Mucosa of stomach (tissue), 1 donor: ENCODE measurements around the gene PARD6B.
"Not testable (repeated sequence)": the region's sequence is repeated elsewhere in the genome, so short reads cannot be mapped to it uniquely, and the experiment has no call there.

Experiments used
- H3K27me3 ChIP-seq: one replicate; pipeline ENCODE4 v1.7.0; 2013; ENCODE audit warnings: mild to moderate bottlenecking, low read length; ENCODE audit not compliant: control insufficient read depth, insufficient read depth
- H3K36me3 ChIP-seq: one replicate; pipeline ENCODE4 v1.7.0; 2013; ENCODE audit warnings: low read length; ENCODE audit not compliant: control insufficient read depth, insufficient read depth
- H3K4me1 ChIP-seq: one replicate; pipeline ENCODE4 v1.7.0; 2013; ENCODE audit warnings: mild to moderate bottlenecking, low read length; ENCODE audit not compliant: control insufficient read depth, insufficient read depth
- H3K4me3 ChIP-seq: one replicate; pipeline ENCODE4 v1.7.0; 2013; ENCODE audit warnings: low read length
- H3K9ac ChIP-seq: one replicate; pipeline ENCODE4 v1.7.0; 2013; ENCODE audit warnings: mild to moderate bottlenecking, low read length, moderate library complexity
- H3K9me3 ChIP-seq: one replicate; pipeline ENCODE4 v1.7.0; 2013; ENCODE audit warnings: mild to moderate bottlenecking, low read length, moderate library complexity; ENCODE audit not compliant: control insufficient read depth
- donor health status: Pancreatic carcinoma.

The PARD6B gene

DNA sequence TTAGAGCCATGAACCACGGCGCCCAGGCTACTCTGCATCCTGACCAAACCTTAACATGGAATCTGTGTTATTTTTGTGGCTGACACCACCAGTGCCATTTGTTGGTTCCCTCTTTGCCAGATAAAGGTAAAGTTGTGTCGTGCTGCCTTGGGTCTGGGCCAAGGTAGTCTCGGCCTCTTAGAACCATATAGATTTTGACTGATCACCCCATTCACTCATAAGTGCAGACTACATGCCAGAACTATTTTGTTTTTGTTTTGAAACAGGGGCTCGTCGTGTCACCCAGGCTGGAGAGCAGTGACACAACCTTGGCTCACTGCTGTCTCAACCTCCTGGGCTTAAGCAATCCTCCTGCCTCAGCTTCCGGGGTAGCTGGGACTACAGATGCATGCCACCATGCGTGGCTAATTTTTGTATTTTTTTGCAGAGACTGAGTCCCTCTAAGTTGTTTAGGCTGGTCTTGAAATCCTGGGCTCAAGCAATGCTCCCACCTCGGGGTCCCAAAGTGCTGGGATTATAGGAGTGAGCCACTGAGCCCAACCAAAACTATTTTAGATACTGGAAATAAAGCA lies 20.8 kb upstream of the PARD6B start:
- Histone ChIP-seq H3K27me3 (no peaks in the 10 kb centered on the region), H3K9me3 (no peaks in the 10 kb centered on the region), H3K4me3 (no peak overlapping the region), H3K9ac (no peak overlapping the region), H3K36me3 (no peaks in the 10 kb centered on the region), H3K4me1 (peaks cover 25% of the 10 kb centered on the region)

DNA sequence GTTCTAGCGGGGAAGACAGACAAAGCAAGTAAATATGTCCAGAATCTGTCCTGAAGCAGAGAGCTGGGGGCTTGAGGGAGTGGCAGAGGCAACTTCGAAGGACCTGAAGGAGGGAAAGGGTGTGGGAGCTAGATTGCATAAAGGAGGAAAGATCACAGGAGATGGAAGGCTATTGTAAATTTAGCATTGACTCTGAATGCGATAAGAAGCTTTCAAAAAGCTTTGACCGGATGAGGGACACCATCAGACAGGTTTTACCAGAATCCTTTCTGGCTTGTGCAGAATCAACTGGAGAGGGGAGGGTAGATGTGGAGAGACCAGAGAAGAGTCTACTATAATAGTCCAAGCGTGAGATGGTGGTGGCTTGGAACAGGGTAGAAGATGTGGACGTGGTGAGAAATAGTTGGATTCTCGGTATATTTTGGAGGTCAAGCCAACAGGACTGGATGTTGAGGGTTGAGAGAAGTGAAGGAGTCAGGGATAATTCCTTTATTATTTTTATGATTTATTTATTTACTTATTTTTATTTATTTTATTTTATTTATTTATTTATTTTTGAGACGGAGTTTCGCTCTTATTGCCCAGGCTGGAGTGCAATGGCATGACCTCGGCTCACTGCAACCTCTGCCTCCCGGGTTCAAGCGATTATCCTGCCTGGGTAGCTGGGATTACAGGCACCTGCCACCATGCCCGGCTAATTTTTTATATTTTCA lies 20.1 kb upstream of the PARD6B start:
- Histone ChIP-seq H3K36me3 (no peaks in the 10 kb centered on the region), H3K9ac (no peak overlapping the region), H3K4me3 (no peak overlapping the region)

DNA sequence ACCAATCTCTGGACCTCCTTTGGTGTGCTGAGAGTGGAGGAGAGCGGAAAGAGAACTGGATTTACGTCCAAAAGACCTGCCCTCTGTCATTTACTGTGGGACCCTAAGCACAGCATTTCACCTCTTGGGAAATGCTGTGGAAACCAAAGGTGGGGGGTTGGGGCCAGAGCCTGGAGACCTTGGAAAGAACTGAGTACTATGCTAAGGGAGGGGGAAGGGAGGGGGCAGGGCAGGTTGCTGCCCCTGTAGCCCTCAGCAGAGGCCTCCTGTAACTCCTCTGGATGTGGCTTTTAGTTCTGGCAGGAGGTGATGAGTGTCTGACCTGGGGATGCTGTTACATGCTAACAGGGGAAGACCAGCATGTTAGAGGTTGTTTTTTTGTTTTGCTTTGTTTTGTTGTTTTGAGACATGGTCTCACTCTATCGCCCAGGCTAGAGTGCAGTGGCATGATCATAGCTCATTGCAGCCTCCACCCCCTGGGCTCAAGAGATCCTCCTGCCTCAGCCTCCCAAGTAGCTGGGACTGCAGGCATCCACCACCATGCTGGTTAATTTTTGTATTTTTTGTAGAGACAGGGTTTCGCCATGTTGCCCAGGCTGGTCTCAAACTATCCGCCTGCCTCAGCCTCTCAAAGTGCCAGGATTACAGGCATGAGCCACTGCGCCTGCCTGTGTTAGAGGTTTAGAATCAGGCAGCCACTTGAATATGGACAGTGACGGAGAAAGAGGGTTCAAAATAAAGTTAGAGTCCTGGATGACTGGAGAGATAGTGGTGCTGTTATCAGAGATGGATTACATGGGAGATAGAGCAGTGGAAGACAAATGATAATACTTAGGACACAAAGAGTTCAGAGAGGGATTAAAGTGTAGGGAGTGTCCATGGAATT lies 18.4 kb upstream of the PARD6B start:
- H3K4me3 ChIP-seq: no peak overlapping the region
- no peak overlapping the region for H3K9ac ChIP-seq
- no peaks in the 10 kb centered on the region for H3K9me3 ChIP-seq
- peaks cover 16% of the 10 kb centered on the region for H3K4me1 ChIP-seq
- no peaks in the 10 kb centered on the region for H3K27me3 ChIP-seq
- H3K36me3 ChIP-seq: no peaks in the 10 kb centered on the region

More for the DNA sequence above, 20.1 kb upstream of the PARD6B start:
- Histone ChIP-seq H3K9me3 (no peaks in the 10 kb centered on the region), H3K27me3 (no peaks in the 10 kb centered on the region), H3K4me1 (peaks cover 25% of the 10 kb centered on the region)

DNA sequence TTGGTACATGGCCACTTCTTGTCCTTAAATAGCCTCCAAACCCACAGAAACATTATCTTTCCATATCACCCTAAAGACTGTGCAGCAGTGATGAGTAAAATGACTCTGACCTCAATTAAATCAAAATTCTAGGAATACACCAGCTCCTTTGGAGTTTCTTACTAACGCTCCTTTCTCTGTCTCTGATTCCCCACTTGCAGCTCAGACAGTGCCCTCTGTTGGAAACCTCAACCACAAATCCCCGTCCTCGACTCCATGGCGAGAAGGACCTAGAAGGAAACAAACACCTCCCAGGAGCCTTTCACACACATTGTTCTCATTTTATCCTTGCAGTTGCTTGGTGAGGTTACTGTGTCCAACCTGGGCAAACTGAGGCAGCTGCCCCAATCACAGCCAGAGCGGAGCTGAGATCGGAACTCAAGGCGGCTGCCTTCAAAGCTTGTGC lies 17.7 kb upstream of the PARD6B start:
- H3K4me1 ChIP-seq: peaks cover 10% of the 10 kb centered on the region
- H3K36me3 ChIP-seq: no peaks in the 10 kb centered on the region
- H3K4me3 ChIP-seq: no peak overlapping the region
- no peaks in the 10 kb centered on the region for H3K27me3 ChIP-seq
- no peaks in the 10 kb centered on the region for H3K9me3 ChIP-seq
- H3K9ac ChIP-seq: no peak overlapping the region

DNA sequence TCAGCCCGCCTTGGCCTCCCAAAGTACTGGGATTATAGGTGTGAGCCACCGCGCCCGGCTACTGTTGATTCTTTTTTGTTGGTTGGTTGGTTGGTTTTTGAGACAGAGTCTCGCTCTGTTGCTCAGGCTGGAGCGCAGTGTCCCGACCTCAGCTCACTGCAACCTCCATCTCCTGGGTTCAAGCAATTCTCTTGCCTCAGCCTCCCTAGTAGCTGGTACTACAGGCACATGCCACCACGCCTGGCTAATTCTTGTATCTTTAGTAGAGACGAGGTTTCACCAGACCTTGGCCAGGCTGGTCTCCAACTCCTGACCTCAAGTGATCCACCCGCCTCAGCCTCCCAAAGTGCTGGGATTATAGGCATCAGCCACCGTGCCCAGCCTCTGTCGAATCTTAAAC lies 17.0 kb upstream of the PARD6B start:
- H3K4me3 ChIP-seq, H3K9me3 ChIP-seq, H3K9ac ChIP-seq, H3K27me3 ChIP-seq, H3K36me3 ChIP-seq: not testable (repeated sequence)
- peaks cover 10% of the 10 kb centered on the region for H3K4me1 ChIP-seq

DNA sequence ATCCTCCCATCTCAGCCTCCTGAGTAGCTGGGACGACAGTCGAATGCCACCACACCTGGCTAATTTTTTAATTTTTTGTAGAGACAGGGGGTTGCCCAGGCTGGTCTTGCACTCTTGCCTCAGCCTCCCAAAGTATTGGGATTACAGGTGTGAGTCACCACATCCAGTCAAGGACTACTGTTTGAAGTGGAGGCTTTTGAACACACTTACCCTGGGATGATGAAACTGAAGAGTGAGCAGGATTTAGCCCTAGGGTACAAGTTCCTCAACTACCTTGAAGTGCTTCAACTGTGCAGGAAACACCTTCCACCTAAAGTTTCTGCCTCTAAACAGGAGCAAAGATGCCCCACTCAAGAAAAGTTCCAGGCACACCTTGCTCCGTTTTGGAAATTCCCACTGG lies 15.7 kb upstream of the PARD6B start:
- H3K27me3 ChIP-seq: no peaks in the 10 kb centered on the region
- no peaks in the 10 kb centered on the region for H3K36me3 ChIP-seq
- no peak overlapping the region for H3K9ac ChIP-seq
- no peaks in the 10 kb centered on the region for H3K9me3 ChIP-seq
- no peak overlapping the region for H3K4me3 ChIP-seq
- peaks cover 5% of the 10 kb centered on the region for H3K4me1 ChIP-seq

DNA sequence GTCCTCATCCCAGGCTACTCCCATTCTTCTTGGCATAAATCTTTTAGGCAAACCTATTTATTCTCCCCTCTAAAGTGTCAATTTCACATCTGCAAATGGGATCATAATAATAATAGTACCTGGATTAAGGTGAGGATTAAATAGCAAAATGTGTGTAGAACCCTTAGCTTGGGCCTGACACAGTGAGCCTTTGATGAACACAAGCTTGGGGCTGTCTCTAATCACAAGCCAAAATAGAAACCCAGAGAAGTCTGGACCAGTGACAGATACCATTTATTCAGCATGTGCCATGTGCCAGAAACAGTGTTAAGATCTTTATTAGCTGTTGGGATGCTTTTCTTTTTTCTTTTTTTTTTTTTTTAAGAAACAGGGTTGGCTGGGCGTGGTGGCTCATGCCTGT lies 14.9 kb upstream of the PARD6B start:
- Histone ChIP-seq H3K9ac (no peak overlapping the region), H3K4me1 (no peaks in the 10 kb centered on the region), H3K36me3 (no peaks in the 10 kb centered on the region), H3K9me3 (no peaks in the 10 kb centered on the region), H3K4me3 (no peak overlapping the region), H3K27me3 (no peaks in the 10 kb centered on the region)

DNA sequence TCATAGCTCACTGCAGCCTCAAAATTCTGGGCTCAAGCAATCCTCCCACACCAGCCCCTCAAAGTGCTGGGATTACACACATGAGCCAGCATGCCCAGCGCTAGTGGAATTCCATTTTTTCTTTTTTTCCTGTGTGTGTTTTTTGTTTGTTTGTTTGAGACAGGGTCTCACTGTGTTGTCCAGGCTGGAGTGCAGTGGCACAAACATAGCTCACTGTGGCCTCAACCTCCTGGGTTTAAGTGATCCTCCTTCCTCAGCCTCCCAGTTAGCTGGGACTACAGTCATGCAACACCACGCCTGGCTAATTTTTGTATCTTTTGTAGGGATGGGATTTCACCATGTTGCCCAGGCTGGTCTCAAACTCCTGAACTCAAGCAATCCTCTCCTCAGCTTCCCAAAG lies 14.1 kb upstream of the PARD6B start:
- Histone ChIP-seq H3K36me3 (no peaks in the 10 kb centered on the region), H3K9ac (no peak overlapping the region), H3K27me3 (no peaks in the 10 kb centered on the region), H3K9me3 (no peaks in the 10 kb centered on the region), H3K4me3 (no peak overlapping the region), H3K4me1 (no peaks in the 10 kb centered on the region)

DNA sequence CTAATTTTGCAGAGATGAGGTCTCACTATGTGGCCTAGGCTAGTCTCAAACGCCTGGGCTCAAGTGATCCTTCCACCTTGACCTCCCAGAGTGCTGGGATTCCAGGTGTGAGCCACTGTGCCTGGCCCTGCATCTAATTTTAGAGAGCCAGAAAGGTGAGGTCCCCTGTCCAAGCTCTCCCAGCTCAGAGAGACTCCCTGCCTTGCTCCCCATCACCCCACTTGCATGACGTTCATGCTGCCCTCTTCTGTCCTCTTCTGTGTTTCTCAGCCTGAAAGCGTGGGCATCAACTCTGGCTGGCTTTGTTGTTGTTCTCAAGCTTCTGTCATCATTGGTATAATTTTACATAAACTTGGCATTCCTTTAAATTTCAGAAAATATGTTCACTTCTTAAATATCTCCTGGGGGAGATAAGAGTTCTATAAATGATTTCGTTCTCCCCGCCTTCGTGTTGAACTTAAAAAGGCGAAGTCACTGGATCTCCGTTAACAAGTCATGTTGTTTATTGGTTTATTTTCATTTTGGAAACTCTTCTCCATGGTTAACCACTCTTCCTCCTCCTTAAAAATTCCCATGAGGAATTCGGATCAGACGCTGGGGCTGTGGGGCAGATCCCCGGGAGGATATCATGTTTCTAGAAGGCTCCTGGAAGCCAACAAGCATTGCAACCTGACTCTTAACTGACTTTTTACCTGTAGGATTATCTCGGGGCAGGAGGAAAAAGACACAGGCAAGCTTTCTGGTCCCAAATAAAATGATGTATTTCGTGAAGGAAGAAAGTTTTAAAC lies 13.2 kb upstream of the PARD6B start:
- Histone ChIP-seq H3K36me3 (no peaks in the 10 kb centered on the region), H3K9ac (no peak overlapping the region), H3K27me3 (no peaks in the 10 kb centered on the region), H3K4me3 (no peak overlapping the region), H3K4me1 (no peaks in the 10 kb centered on the region), H3K9me3 (no peaks in the 10 kb centered on the region)

DNA sequence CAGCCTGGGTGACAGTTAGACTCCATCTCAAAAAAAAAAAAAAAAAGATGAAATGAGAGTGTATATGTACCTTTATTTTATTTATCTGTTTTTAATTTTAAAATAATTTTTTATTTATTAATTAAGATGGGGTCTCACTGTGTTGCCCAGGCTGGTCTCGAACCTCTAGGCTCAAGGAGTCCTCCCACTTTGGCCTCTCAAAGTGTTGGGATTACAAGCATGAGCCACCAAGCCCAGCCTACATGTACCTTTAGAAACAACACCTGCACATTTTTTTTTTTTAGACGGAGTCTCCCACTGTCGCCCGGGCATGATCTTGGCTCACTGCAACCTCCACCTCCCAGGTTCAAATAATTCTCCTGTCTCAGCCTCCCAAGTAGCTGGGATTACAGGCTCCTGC lies 12.1 kb upstream of the PARD6B start:
- no peaks in the 10 kb centered on the region for H3K27me3 ChIP-seq
- H3K9me3 ChIP-seq: no peaks in the 10 kb centered on the region
- H3K9ac ChIP-seq: no peak overlapping the region
- H3K4me1 ChIP-seq: peaks cover 1% of the 10 kb centered on the region
- no peaks in the 10 kb centered on the region for H3K36me3 ChIP-seq
- H3K4me3 ChIP-seq: no peak overlapping the region

DNA sequence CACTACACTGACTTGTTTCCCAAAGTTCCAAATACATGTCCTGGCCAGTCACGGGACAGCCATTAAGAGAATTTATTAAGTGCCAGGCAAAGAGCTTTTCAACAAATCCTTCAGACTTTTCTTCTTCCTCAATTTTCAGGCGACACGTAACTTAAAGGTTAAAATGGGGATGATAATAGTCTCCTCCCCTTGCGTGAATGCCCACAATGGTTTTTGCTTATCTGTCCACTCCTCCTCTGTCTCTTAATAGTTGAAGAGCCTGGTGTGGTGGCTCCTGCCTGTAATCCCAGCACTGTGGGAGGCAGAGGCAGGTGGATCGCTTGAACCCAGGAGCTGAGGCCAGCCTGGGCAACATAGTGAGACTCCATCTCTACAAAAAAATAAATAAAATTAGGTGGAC lies 11.4 kb upstream of the PARD6B start:
- no peaks in the 10 kb centered on the region for H3K9me3 ChIP-seq

More for the DNA sequence above, 11.4 kb upstream of the PARD6B start:
- no peak overlapping the region for H3K9ac ChIP-seq
- H3K27me3 ChIP-seq: no peaks in the 10 kb centered on the region
- no peaks in the 10 kb centered on the region for H3K36me3 ChIP-seq
- H3K4me3 ChIP-seq: no peak overlapping the region
- H3K4me1 ChIP-seq: peaks cover 8% of the 10 kb centered on the region
